ENCODE data around the gene PMM1.

Gene PMM1

GRCh38 chr22:41565403-41566054 is 24.1 kb downstream of the PMM1 start:
- H3K4me3 ChIP-seq (ENCODE audit: low read depth, low read length): no peak overlapping the region
- in situ Hi-C loops (cut with HindIII; ENCODE audit: low sequenced_read_pairs): no loop called here
- TF ChIP-seq CTCF (IDR thresholded peaks at IDR 0.05; ENCODE audit: low read depth, low read length, missing control alignments): no peak
- peak; percentile 75 for DNase-seq (ENCODE audit: low read depth)

- in situ Hi-C loops (cut with HindIII; ENCODE audit: low sequenced_read_pairs): loop anchor here (5.0 kb wide), 1 partner anchor 38 kb away; no protein-coding TSS in a partner anchor
- DNase-seq (ENCODE audit: low read depth): no peak
- TF ChIP-seq CTCF (IDR thresholded peaks at IDR 0.05; ENCODE audit: low read depth, low read length, missing control alignments): no peak
- no peak overlapping the region for H3K4me3 ChIP-seq (ENCODE audit: low read depth, low read length)
Measured at GRCh38 chr22:41564563-41564962, 25.1 kb downstream of the PMM1 start.

GRCh38 chr22:41563051-41563711 is 26.5 kb downstream of the PMM1 start:
- TF ChIP-seq CTCF (IDR thresholded peaks at IDR 0.05; ENCODE audit: low read depth, low read length, missing control alignments): no peak
- in situ Hi-C loops (cut with HindIII; ENCODE audit: low sequenced_read_pairs): loop anchor here (5.0 kb wide), 1 partner anchor 39 kb away; no protein-coding TSS in a partner anchor
- DNase-seq (ENCODE audit: low read depth): no peak
- peak overlapping the region; percentile 12 for H3K4me3 ChIP-seq (ENCODE audit: low read depth, low read length)

GRCh38 chr22:41562461-41562860 is 27.2 kb downstream of the PMM1 start:
- H3K4me3 ChIP-seq (ENCODE audit: low read depth, low read length): peak overlapping the region; percentile 46

GRCh38 chr22:41561788-41562187 is 27.9 kb downstream of the PMM1 start:
- H3K4me3 ChIP-seq (ENCODE audit: low read depth, low read length): peak overlapping the region; percentile 46
- in situ Hi-C loops (cut with HindIII; ENCODE audit: low sequenced_read_pairs): loop anchor here (5.0 kb wide), 1 partner anchor 41 kb away; no protein-coding TSS in a partner anchor
- TF ChIP-seq CTCF (IDR thresholded peaks at IDR 0.05; ENCODE audit: low read depth, low read length, missing control alignments): no peak
- DNase-seq (ENCODE audit: low read depth): no peak

More at GRCh38 chr22:41562461-41562860, 27.2 kb downstream of the PMM1 start:
- in situ Hi-C loops (cut with HindIII; ENCODE audit: low sequenced_read_pairs): loop anchor here (5.0 kb wide), 1 partner anchor 40 kb away; no protein-coding TSS in a partner anchor
- peak; percentile 3 for TF ChIP-seq CTCF (IDR thresholded peaks at IDR 0.05; ENCODE audit: low read depth, low read length, missing control alignments)
- no peak for DNase-seq (ENCODE audit: low read depth)

GRCh38 chr22:41561335-41561734 is 28.3 kb downstream of the PMM1 start:
- in situ Hi-C loops (cut with HindIII; ENCODE audit: low sequenced_read_pairs): loop anchor here (5.0 kb wide), 1 partner anchor 41 kb away; no protein-coding TSS in a partner anchor
- no peak for TF ChIP-seq CTCF (IDR thresholded peaks at IDR 0.05; ENCODE audit: low read depth, low read length, missing control alignments)
- H3K4me3 ChIP-seq (ENCODE audit: low read depth, low read length): peak overlapping the region; percentile 46
- DNase-seq (ENCODE audit: low read depth): no peak
